HG03571 (cell line): ENCODE measurements around the gene BCAS3.
"Not testable (repeated sequence)": the region's sequence is repeated elsewhere in the genome, so short reads cannot be mapped to it uniquely, and the experiment has no call there.

Experiments
- ATAC-seq: cut with Tn5 transposase; IDR thresholded peaks from one replicate; pipeline ENCODE4 v1.9.1; 2021; ENCODE audit not compliant: unreplicated experiment

The BCAS3 gene

DNA sequence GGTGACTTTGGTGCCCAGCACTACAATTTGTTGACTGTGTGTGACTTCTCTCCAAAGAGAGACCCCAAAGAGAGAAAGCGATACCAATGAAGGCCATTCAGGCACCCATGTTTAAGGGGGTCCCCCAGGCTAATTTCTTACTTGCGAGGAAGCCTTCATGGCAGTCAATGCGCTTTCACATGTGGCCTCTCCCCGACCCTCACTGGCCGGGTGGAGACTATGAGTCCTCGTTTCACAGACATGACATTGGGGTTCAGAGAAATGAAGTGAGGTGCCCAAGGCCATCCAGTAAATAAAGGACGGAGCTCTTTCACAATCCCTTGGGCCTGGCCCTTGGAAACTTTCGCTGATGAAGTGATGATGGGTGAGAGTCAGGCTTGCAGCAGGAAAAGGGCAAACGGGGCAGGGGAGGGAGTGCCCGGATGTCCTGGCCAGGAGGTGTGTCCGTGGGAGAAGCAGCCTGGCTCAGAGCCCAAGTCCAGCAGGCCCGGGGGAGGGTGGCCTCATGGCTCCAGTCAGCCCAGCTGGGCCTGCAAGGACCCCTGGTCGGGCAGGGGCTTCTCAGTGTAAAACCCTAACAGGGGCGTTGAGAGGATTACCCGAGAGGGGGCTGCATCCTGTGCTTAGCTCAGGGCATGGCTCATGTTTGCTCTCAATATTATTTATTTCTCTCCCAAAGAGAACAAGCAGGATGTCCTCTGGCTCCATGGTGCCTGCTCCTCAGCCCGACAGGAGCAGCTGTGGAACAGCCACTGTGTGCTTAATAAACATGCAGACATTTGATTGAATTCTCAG, 736.7 kb downstream of the BCAS3 start:
- ATAC-seq, result no peak

DNA sequence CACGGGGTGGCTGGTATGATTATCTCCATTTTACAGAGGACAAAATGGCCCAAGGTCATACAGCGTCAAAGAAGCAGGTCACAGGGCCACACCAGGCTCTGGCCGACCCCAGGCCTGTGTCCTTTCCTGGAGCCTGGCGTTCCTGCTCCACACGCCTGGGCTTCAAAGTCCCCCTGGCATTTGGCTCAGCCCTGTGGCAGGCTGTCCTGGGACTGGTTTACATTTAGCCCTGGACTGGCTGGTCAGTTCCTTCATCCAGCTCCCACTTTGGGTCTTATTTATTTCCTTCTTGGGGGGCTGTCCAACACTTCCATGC, 737.2 kb downstream of the BCAS3 start:
- no peak for ATAC-seq

DNA sequence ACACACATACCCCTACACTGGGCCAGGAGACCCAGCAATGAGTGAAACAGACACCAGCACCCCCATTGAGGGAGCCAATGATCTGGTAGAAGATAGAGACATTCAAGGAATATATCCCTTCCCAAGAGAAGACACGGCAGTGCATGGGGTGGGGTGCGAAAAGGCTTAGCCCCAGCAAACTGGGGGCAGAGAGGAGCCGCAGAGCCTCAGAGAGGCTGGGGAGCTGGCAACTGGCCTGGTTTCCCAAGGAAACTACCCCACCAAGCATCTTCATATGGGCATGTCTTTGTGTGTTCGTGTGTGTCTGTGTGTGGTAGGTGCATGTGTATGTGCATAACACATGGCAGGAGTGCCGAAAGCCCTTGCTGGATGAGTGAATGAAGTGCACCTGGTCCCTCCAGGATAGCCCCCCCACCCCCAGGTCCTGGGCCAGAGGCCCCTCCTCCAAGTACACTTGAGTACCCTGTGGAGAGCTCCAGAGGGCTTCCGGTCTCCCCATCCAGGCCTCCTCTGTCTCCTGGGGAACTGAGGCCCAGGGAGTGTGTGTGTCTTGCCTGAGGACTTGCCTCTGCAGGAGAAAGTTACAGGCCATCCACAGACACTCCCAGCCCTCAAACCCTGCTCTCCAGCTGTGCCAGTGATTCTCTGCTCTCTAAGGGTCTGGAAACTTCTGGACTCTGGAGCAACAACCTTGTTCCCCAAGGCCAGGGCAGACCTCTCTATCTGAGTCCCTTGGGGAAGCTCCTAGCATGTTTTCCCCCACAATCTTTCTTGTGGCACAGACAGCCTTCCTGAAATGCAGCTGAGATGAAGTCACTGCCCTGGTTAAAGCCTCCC, 737.9 kb downstream of the BCAS3 start:
- no peak for ATAC-seq

DNA sequence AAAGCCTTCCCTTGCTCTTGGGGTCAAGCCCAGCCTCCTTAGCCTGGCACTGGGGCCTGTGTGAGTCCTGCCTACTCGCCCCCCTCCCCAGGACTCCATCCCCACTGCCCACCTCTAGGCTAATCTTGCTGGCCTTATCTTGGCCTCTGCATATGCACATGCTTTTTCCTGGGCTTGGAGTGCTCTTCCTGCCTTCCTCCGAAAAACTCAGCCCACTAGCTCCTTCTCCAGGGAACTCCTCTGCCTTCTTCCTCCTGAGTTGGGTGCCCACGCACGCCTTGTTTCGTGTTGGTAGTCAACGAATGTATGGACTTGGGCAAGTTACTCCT, 738.5 kb downstream of the BCAS3 start:
- ATAC-seq, result no peak

DNA sequence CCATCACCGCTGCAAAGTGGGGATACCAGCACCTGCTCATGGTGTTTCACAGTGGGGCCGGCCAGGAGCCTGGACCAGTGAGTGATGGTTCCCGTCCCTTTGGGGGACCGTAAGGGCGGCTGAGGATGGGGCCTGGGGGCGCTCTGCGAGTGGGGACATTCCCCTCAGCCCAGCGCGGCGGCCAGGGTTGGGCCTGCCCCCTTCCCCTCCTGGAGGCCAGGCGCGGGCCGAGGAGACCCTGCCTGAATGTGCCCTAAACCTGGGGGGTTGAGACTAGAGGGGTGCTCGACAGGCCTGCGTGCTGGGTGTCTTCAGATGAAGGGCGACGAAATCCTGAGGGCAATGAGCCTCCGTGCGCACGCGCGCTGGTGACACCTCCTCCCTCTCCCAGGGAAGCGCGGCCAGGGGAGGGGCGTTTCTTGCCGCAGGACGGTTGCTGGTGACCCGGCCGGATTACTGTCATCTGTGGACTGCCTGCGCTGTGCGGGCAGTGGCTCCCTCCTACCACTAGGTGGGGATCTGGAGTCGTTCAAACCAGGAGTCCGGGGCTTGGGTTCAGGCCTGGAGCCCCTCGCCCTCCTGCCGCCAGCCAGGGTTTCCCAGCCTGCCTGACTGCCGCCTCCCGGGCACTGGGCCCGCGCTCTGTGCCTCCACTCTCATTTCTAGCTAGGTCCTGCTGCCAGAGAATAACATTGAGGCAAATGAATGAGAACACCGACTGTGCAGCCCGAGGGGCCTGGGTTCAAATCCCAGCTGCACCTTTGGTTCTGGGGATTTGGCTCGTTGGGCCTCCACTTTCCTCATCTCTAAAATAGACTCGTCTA, 739.1 kb downstream of the BCAS3 start:
- ATAC-seq, result no peak

DNA sequence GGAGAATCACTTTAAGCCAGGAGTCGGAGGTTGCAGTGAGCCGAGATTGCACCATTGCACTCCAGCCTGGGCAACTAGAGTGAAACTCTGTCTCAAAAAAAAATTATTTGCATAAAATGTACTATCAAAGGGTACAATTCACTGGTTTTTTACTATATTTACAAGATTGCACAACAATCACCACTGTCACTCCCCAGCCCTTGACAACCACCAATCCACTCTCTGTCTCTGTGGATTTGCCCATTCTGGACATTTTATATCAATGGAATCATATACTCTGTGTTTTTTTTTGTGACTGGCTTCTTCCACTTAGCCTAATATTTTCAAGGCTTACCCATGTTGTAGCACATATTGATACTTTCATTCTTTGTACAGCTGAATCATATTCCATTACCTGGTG, 740.8 kb downstream of the BCAS3 start:
- ATAC-seq, result no peak

DNA sequence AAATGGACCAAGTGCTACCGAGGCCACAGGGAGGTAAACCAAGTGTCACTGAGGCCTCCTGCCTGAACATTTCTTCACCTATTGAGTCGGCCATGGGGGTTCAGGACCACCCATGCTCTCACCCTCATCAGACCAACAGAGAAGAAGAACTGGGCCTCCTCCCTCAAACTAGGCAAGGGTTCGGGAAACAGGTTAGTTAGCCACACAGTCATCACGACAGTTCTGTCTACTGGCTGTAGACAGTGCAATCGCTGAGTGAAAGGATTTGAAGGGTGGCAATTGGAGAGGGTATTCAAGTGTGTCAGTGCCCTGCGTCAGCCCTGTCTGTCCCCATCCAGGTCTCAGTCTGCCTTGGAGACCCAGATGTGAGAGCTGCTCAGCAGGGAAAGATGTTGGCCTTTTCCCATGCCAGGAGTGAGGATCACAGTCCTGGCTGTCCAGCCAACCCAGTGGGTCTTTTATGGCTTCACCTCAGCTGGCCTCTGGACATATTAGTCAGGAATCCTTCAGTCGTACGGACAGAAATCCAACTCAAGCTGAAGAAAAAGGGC, 741.9 kb downstream of the BCAS3 start:
- no peak for ATAC-seq

DNA sequence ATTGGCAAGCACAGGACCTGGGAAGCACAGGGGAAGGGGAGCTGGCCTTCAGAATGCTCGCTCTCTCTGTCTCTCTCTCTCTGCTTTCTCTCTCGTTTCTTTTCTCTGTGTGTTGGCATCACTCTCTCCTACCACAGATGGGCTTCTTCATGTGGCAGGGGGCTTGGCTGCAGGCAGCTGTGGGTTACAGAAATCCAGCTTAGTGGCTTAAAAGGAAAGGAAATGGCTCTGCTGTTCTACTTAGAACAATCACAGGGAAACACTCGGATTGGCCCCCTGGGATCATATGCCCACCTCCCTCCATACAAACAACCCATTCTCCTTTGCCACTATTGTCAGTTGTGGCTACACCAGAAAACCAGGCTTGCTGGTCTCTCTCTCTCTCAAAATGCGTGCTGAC, 742.4 kb downstream of the BCAS3 start:
- no peak for ATAC-seq

DNA sequence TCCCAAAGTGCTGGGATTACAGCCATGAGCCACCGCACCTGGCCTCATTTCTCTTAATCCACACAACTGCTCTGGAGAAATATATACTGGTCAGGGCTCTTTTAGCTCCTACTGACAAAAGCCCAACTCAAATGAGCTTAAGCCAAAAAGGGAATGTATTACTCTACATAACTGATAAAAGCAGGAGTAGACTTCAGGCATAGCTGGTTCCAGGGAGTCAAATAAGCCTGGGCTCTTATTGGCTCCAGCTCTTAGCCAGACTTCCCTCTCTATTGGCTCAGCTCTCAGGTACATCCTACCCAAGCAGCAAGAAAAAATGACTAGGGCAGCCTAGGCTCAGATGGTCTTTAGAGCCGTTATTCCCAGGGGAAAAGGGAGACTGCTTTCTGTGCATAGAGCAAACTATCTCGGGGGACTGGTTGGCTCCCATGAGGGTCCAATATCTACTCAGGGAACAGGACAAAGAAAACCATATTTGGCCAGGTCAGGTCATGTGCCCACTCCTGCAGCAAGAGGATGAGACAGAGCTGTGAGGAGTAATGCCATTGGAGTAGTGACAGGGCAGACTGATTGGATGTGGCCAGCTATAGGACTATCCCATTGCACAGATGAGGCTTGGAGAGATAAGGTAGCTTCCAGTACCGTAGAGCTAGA, 743.2 kb downstream of the BCAS3 start:
- no peak for ATAC-seq

DNA sequence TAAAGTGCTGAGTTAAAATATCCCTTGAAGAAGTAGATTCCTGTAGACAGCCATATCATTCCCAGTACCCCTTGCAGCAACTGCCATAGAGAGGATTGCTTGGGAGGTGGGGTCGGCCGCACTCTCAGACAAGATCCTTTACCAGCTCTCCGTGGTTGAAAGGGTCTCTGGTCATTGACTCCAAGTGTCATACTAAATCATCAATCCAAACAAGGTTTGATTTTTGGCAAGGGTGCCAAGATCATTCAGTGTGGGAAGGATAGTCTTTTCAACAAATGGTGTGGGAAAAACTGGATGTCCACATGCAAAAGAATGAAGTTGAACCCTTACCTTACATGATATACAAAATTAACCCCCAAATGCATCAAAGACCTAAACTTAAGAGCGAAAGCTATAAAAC, 743.8 kb downstream of the BCAS3 start:
- no peak for ATAC-seq

DNA sequence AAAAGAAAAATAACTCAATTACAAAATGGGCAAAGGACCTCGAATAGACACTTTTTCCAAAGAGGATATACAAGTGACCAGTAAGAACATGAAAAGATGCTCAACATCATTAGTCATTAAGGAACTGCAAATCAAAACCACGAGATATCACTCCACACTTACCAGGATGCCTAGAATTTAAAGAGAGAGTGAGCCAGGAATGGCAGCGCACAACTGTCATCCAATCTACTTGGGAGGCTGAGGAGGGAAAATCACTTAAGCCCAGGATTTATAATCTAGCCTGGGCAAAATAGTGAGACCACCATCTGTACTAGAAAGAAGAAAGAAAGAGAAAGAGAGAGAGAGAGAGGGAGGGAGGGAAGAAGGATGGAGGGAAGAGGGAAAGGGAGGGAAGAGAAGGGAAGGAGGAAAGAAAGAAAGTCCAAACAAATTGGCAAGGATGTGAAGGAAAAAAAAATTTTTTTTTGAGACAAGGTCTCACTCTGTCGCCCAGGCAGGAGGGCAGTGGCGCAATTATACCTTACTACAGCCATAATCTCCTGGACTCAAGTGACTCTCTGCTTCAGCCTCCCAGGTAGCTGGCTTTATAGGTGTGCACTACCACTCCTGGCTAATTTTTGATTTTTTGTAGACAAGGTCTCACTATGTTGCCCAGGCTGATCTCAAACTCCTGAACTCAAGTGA, 744.6 kb downstream of the BCAS3 start:
- no peak for ATAC-seq

DNA sequence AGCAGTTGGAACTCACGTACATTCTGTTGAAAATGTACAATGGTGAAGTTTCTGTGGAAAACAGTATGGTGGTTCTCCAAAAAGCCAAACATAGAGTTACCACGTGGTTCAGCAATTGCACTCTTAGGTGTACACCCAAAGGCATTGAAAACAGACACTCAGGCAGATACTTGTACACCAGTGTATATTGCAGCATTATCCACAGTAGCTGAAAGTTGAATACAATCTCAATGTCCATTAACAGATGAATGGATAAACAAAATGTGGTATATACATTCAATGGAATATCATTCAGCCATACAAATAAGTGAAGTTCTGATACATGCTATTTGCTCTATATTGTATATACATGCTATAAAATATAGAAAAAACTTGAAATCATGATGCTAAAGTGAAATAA, 745.2 kb downstream of the BCAS3 start:
- no peak for ATAC-seq

DNA sequence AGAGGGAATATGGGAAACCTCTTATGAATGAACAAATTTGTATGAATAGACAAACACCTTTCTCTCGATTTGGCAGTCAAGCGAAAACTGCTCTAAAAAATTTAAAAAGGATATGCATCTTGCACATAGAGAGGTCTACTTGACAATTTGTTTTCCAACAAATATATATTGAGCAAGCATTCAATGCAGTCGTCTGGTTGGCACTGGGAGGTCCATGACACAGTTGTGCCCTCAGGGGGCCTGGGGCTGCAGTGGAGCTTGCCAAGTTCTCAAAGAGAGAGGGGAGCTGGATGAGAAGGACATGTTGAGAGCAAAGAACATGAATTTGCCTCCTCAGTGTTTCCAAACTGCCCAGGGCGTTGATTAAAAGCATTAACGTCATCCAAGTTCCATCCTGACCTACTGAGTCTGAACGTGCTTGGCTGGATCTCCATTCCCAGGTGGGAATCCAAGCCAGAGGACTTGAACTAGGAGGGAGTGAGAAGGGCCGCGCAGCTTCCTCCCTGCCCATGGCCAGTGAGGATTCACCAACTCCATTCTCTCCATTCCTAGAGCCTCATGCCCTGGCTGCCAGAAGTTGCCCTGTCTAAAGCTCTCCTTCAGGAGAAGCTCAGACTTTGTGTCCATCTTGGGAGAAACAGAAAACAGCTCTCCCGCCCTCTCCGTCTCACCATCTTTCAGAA, 746.5 kb downstream of the BCAS3 start:
- ATAC-seq, result no peak

DNA sequence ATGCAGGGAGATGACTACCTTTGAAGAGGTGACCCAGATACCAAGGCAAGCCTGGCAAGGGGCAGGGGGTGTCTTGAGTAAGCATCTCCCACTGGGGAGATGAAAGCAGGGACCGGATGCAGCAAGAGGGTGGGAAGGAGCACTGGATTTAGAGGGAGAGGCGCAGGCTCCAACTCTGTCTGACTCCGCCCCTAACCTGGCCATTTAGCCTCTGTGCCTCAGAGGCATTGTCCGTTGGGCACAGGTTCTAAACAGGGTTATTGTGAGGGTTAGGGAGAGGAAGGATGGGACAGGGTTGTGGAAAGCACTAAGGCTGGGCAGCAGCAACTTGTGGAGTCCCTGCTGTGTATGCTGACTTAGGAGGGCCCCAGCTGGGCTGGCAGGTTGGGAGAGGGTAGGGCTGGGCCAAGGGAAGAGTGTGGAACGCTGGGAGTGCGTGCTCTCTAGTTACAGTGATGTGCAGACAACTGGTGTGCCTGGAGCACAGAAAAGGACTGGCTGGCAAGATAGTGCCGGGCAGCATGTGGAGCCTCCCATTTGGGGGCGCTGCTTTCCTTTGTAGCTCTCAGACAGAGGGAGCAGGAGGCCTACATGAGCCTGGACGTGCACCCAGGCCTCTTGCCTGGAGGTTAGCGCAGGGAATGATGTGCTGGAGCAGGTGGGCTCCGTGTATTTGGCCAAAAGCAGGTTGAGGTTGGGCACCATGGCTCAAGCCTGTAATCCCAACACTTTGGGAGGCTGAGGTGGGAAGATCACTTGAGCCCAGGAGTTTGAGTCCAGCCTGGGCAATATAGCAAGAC, 748.2 kb downstream of the BCAS3 start:
- ATAC-seq, result no peak

DNA sequence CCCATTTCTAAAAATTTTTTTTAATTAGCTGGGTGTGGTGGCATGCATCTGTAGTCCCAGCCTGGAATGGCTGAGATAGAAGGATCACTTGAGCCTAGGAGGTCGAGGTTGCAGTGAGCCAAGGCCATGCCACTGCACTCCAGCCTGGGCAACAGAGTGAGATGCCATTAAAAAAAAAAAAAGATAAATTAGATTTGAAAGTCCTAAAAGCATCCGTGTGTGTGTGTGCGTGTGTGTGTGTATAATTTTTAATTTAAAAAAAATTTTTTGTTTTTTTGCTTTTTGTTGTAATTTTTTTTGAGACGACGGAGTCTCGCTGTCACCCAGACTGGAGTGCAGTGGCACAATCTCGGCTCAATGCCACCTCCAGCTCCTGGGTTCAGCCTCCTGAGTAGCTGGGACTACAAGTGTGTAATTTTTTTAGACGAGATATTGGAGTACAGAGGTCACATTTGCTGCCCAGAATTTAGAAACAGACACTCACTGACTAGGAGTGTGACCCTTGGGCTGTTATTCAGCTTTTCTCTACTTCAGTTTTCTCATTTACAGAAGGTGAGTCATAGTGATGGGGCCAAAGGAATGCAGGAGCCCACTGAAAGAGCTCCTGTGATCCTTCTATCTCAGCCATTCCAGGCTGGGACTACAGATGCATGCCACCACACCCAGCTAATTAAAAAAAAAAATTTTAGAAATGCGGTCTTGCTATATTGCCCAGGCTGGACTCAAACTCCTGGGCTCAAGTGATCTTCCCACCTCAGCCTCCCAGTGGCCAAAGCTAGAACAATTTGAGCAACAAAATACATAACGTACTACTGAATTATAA, 749.0 kb downstream of the BCAS3 start:
- ATAC-seq, result no peak

DNA sequence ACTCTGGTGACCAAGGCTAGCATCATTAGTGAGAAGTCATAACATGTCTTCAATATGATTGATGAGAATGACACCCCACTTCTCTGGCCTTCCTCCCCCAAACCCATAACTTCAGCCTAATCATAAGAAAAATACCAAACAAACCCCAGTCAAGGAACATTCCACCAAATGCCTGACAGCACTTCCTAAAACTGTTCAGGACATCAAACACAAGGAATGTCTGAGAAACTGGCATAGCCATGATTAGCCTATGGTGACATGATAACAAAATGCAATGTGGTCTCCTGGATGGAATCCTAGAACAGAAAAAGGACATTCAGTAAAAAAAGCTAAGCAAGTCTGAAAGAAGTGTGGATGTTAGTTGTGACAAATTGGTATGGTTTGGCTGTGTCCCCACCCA, 749.9 kb downstream of the BCAS3 start:
- ATAC-seq, result no peak

DNA sequence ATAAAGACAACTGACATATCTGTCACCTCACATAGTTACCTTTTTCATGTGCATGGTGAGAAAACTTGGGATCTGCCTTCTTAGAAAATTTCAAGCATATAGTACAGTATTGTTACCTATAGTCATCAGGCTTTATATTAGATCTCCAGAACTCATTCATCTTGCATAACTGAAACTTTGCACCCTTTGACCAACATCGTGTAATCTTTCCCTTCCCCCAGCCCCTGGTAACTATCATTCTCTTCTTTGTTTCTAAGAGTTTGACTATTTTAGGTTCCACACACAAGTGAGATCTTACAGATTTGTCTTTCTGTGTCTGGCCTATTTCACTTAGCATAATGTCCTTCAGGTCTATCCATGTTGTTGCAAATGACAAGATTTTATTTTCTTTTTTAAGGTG, 751.6 kb downstream of the BCAS3 start:
- no peak for ATAC-seq

DNA sequence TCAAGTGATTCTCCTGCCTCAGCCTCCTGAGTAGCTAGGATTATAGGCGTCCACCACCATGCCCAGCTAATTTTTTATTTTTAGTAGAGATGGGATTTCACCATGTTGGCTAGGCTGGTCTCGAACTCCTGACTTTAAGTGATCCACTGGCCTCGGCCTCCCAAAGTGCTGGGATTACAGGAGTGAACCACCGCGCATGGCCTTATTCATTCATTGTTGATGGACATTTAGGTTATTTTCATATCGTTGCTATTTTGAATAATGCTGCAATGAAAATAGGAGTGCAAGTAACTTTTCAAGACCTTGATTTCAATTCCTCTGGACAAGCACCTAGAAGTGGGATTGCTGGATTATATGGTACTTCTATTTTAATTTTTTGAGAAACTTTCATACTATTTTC, 752.2 kb downstream of the BCAS3 start:
- ATAC-seq, result not testable (repeated sequence)
